GM11168 (cell line): Measurements from ENCODE around the gene CLIP1.

Source experiments
- in situ Hi-C: fragments of 300-500 bp; cut with MboI; formaldehyde crosslinking; loops from one replicate; pipeline ENCODE4 v1.12.0; 2022; ENCODE audit warnings: low sequenced_read_pairs; ENCODE audit not compliant: unreplicated experiment

The CLIP1 gene

DNA sequence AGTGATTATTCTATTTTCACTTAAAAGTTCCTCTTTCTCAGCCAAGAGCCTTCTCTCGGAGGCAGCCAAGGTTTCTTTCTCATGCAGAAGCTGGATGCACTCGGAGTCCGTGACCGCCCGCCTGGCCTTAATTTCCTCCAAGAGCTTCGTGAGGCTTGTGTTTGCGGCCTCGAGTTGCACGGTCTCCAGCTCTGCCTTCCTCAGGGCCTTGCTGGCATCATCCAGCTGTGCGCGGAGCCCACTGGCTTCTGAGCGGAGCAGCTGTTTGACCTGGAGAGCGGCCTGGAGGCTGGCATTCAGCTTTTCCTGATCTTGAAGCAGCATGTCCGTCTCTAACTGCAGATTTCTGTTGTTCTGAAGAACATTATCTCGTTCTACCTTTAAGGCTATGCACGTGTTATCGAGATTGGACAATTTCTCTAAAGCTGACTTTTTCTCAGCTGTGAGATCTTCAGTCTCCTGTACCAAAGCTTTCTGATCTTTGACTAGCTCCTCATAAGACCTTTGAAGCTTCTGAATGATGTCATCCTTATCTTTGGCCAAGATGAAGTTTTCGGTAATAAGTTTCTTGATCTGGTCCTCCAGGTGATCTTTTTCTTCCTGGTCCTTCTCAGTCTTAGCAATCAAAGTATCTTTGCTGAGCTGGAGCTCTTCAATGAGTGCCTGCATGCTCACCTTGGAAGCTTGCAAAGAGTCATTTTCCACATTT is 99.0 kb downstream of the CLIP1 start:
- in situ Hi-C loops: no loop called here

DNA sequence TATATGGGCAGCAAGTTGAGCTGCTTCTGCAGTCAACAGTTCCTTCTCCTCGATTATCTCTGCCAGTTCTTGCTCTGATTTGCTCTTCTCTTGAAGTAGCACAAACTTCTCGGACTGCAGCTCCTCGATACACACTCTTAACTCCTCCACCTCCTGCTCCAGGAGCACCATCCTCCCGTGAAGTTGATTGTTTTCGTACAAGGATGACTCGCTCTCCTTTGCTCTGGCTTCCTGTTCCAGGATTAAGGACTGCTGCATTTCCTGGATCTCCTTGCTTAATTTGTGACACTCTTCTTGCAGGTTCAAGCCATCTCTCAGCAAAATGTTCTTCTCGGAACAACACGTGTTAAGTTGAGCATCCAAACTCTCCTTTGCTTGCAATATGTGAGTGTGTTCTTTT is 100.0 kb downstream of the CLIP1 start:
- in situ Hi-C loops: no loop called here

GRCh38 chr12:122318607-122319605 is 103.6 kb downstream of the CLIP1 start:
- in situ Hi-C loops: no loop called here

GRCh38 chr12:122312926-122313325 is 109.5 kb downstream of the CLIP1 start:
- in situ Hi-C loops: no loop called here

GRCh38 chr12:122311696-122312095 is 110.8 kb downstream of the CLIP1 start:
- in situ Hi-C loops: no loop called here

GRCh38 chr12:122310626-122311333 is 111.7 kb downstream of the CLIP1 start:
- in situ Hi-C loops: no loop called here

- in situ Hi-C loops: no loop called here
These were observed 112.8 kb downstream of the CLIP1 start for GRCh38 chr12:122309564-122310121.

GRCh38 chr12:122308811-122309210 is 113.7 kb downstream of the CLIP1 start:
- in situ Hi-C loops: no loop called here

GRCh38 chr12:122306407-122306806 is 116.1 kb downstream of the CLIP1 start:
- in situ Hi-C loops: no loop called here

DNA sequence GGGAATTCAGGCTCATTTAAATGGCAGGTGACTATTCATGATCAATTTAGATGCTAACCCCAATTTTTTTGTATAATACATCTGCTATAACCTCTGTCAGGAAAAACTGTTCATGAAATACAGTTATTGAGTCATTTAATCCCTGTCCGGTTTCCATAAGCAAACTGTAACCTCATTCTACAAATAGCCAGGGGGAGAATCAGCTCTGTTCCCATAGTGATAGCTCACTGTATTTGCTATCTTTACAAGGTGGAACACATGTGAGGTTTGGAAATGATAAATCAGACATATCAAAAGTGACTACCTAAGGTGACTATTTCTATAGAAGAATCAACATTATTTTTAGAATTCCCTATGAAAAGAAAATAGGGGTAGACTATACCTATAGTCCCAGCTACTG is 117.5 kb downstream of the CLIP1 start:
- in situ Hi-C loops: no loop called here

DNA sequence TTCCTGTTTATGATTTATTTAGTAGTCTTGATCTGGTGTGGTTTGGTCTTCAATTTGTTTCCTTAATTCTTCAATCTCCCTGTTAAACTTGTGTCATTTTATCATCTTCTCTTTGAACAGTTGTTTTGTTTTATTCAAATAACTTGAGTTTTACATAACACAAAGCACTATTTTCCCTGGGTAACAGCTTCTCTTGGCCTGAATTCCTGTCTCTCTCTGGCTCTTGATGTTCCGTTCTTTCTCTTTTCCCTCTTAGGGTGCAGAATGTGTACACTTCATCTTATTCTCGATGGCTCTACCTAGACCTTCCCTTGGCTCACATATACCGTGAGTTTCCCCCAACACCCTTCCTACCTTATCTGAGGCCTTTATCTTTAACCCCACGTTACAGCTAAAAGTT is 119.4 kb downstream of the CLIP1 start:
- in situ Hi-C loops: no loop called here

GRCh38 chr12:122298071-122298748 is 124.3 kb downstream of the CLIP1 start:
- in situ Hi-C loops: no loop called here

DNA sequence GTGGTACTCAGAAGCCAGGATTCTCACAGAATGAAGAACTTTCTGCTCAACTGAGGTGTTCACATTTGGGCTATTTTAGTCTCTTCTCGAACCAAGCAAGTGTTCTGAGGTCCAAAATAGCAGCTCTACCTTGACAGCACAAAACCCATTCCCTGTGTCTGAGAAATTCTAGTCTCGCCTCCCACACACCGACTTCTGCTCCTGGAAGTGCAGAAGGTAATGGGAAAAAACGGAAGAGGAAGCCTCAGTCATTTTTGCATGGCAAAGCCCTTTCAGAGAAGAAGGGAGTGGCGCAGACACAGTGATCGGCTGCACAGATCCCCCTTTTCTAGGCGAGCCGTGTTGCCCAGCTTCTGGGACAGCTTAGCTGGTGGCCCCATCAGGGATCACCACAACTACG is 125.0 kb downstream of the CLIP1 start:
- in situ Hi-C loops: no loop called here

DNA sequence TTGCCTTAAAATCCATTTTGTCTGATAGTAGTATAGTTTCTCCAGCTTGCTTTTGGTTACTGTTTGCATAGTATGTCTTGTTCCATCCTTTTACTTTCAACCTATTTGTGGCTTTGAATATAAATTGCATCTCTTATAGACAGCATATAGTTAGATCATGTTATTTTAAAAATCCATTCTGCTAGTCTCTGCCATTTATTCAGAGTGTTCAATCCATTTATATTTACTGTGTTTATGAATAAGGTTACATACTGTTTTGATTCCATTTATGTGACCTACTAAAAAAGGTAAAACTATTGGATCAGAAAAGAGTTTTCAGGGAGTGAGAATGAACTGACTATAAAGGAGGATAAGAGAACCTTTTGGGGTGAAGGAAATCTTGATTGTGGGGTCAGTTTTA is 126.6 kb downstream of the CLIP1 start:
- in situ Hi-C loops: no loop called here

- in situ Hi-C loops: no loop called here
These were observed 129.4 kb downstream of the CLIP1 start for GRCh38 chr12:122293081-122293480.

DNA sequence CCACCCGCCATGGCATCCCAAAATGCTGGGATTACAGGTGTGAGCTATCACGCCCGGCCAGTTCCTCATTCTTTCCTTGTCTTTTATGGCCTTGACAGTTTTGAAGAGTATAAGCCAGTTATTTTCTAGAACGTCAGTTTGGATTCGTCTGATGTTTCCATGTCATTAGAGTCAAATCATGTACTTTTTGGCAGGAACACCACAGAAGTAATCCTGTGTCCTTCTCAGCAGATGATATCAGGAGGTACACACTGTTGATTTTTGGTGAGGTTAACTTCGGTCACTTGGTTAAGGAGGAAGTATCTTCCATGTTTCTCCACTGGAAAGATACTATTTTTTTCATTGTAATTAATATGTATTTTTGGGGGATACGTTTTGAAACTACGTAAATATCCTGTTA is 131.0 kb downstream of the CLIP1 start:
- in situ Hi-C loops: no loop called here

- in situ Hi-C loops: no loop called here
These were observed 138.8 kb downstream of the CLIP1 start for GRCh38 chr12:122283680-122284079.

DNA sequence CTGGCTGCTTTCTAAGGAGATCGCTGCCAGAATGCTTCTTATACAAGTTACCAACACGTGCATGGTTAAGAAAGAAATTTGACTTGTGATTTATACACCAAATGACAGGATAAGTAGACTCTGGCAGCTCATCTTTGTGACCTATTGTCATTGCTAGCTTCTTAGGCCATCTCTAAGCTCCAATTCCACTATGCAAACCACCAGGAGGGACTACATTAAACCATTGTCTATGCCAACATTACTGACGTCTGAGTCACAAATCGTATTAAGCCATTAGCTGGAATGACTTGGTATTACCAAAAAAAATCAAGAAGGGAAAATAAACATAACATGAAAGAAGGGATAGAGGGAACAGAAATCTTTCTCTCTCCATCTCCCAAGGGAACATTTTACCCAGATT is 140.4 kb downstream of the CLIP1 start:
- in situ Hi-C loops: no loop called here

GRCh38 chr12:122276242-122276641 is 146.2 kb downstream of the CLIP1 start:
- in situ Hi-C loops: no loop called here

DNA sequence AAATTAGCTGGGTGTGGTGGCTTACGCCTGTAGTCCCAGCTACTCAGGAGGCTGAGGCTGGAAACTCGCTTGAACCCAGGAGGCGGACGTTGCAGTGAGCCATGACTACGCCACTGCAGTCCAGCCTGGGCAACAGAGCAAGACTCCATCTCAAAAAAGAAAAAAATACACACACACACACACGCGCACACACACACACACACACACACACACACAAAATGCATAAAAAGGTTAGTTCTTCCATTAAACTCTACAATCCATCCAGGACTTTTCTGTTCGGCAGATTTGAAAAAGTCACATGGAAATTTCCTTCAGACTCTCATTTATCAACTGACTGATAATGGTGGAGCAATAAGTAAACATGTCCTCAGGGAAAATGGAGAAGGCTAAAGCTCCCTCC is 147.0 kb downstream of the CLIP1 start:
- in situ Hi-C loops: no loop called here
